ENCODE results near the gene CMTM1. TPM values are rescaled to one million over a fixed set of nuclear protein-coding genes. Genes with fewer than 3 reads are reported as not detected.

CMTM1 gene
- total and polyA plus RNA-seq, 2 experiments from 2014 or later: 1.4 to 1.9 TPM

DNA sequence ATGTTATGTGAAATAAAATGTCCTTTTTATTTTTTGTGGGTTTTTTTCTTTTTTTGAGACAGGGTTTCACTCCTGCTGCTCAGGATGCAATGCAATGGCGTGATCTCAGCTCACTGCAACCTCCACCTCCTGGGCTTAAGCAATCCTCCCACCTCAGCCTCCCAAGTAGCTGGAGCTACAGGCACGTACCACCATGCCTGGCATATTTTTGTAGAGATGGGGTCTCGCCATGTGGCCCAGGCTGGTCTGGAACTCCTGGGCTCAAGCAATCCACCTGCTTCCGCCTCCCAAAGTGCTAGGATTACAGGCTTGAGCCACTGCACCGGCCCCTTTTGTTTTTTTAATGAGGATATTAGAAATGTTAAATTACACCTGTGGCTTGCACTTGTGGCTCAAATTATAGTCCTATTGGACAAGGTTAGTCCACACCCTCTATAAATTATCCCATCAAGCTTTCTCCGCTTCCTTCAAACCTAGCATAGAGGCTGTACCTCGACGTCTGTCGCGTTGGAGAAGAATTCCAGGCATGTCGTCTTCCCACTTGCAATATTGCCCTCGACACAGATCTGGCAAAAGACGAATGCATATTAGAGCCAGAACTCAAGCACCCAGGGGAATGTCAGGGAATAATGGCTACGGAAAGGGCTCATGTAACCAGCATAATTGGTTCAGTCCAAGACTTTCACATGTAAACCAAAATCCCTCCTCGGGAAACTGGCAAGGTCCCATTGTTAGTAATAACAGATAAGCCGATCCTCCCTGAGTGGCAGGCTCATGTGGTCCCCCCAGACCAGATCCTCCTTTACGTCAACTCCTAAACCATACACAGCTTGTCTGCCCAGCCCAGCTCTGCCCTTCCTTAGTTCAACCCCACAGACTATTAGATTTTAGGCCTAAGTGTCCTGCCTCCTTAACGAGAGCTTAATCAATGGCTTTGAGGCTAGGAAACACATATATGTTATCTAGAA, 24.6 kb upstream of the CMTM1 start (continued):
- no peak for TF ChIP-seq STAT1 (IDR thresholded peaks at IDR 0.05; ENCODE audit: unreplicated experiment)

DNA sequence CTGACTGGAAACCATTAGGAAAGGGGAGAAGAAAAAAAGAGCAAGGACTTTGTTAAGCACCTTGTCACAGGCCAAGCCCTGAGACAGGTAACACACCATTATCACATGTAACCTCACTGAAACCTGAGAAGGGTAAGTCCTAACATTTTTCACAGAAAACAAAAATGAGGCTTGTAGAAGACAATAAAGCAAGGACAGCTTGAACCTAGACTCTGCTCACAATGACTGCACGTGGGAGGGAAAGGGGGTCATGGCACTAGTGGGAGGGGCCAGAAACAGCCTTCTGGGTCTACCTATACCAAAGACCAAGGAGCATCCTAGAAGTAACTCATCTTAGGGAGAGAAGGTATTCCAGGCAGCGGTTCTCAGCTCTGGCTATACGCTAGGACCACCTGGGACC, 23.8 kb upstream of the CMTM1 start:
- Histone ChIP-seq H3K79me2 (replicated peaks; ENCODE audit: insufficient read depth) (no peaks in the 10 kb centered on the region), H3K36me3 (ENCODE audit: insufficient read depth) (no peaks in the 10 kb centered on the region), H3F3A (replicated peaks; ENCODE audit: low read depth) (no peaks in the 10 kb centered on the region), H2AFZ (0 out of 2 replicates have a peak overlapping the region, but pooled peaks have one; percentile 19), H3K4me3 (no peak overlapping the region), H3K27me3 (ENCODE audit: insufficient read depth) (no peaks in the 10 kb centered on the region), H3K9me2 (ENCODE audit: insufficient read depth) (no peaks in the 10 kb centered on the region), H3K4me2 (peak overlapping the region; percentile 40), H4K20me1 (replicated peaks; ENCODE audit: insufficient read depth) (no peaks in the 10 kb centered on the region), H3K27ac (ENCODE audit: low read depth) (peak overlapping the region; percentile 67; the same call in 1 of the 2 replicates), H3K4me1 (ENCODE audit: insufficient read depth) (peaks cover 16% of the 10 kb centered on the region)
- Mint-ChIP-seq H3K36me3 (ENCODE audit: low read depth) (no peaks in the 10 kb centered on the region; the same call in 2 of the 3 replicates), H3K4me1 (peaks cover 12% of the 10 kb centered on the region), H3K4me3 (no peak overlapping the region), H3K9me3 (no peaks in the 10 kb centered on the region), H3K27me3 (ENCODE audit: insufficient read depth, low read depth, poor library complexity) (peaks cover 4% of the 10 kb centered on the region), H3K27ac (peak overlapping the region; percentile 10)
- DNase-seq (ENCODE audit: low spot score): no peak
- ATAC-seq: no peak; the same call in 2 of the 3 replicates
- TF ChIP-seq EZH2phosphoT487 (IDR thresholded peaks at IDR 0.05; ENCODE audit: unreplicated experiment) (no peak), EZH2 (IDR thresholded peaks at IDR 0.05; ENCODE audit: low read depth, unreplicated experiment) (no peak), STAT1 (IDR thresholded peaks at IDR 0.05; ENCODE audit: unreplicated experiment) (no peak), ZNF331 (CRISPR knock-in tag; IDR thresholded peaks at IDR 0.05; ENCODE audit: low read depth) (no peak), JUNB (IDR thresholded peaks at IDR 0.05; ENCODE audit: unreplicated experiment) (no peak)
- TF ChIP-seq, protein P1, sequence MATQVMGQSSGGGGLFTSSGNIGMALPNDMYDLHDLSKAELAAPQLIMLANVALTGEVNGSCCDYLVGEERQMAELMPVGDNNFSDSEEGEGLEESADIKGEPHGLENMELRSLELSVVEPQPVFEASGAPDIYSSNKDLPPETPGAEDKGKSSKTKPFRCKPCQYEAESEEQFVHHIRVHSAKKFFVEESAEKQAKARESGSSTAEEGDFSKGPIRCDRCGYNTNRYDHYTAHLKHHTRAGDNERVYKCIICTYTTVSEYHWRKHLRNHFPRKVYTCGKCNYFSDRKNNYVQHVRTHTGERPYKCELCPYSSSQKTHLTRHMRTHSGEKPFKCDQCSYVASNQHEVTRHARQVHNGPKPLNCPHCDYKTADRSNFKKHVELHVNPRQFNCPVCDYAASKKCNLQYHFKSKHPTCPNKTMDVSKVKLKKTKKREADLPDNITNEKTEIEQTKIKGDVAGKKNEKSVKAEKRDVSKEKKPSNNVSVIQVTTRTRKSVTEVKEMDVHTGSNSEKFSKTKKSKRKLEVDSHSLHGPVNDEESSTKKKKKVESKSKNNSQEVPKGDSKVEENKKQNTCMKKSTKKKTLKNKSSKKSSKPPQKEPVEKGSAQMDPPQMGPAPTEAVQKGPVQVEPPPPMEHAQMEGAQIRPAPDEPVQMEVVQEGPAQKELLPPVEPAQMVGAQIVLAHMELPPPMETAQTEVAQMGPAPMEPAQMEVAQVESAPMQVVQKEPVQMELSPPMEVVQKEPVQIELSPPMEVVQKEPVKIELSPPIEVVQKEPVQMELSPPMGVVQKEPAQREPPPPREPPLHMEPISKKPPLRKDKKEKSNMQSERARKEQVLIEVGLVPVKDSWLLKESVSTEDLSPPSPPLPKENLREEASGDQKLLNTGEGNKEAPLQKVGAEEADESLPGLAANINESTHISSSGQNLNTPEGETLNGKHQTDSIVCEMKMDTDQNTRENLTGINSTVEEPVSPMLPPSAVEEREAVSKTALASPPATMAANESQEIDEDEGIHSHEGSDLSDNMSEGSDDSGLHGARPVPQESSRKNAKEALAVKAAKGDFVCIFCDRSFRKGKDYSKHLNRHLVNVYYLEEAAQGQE (IDR thresholded peaks at IDR 0.05; ENCODE audit: unreplicated experiment): no peak
- TF ChIP-seq, protein P2, sequence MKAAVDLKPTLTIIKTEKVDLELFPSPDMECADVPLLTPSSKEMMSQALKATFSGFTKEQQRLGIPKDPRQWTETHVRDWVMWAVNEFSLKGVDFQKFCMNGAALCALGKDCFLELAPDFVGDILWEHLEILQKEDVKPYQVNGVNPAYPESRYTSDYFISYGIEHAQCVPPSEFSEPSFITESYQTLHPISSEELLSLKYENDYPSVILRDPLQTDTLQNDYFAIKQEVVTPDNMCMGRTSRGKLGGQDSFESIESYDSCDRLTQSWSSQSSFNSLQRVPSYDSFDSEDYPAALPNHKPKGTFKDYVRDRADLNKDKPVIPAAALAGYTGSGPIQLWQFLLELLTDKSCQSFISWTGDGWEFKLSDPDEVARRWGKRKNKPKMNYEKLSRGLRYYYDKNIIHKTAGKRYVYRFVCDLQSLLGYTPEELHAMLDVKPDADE (IDR thresholded peaks at IDR 0.05): no peak
